ENCODE results near the gene VPS35L. TPM values are rescaled to one million over a fixed set of nuclear protein-coding genes. Genes with fewer than 3 reads are reported as not detected.

The VPS35L gene
- total and polyA plus RNA-seq, 12 donors: 15.0 to 35.1 (median 30.4) TPM

- intact Hi-C loops (cut with DNase I): loop anchor here in 1 of 10 donors (10.0 kb wide), 1 partner anchor 75 kb away; no protein-coding TSS in a partner anchor
Measured at GRCh38 chr16:19560078-19560477, 4.6 kb downstream of the VPS35L start.

GRCh38 chr16:19563377-19563776, 7.9 kb downstream of the VPS35L start:
- intact Hi-C loops (cut with DNase I): loop anchor here in 1 of 10 donors (10.0 kb wide), 1 partner anchor 71 kb away; no protein-coding TSS in a partner anchor
- no peak for TF ChIP-seq CTCF (IDR thresholded peaks at IDR 0.05)
- WGBS, 2 donors: 87 to 99% methylated on average over 4 of the region's 4 CpGs
- DNase-seq: no peak
- Histone ChIP-seq H3K36me3 (peaks cover 0 to 42% (median 9%) of the 10 kb centered on the region in 9 donors), H3K27me3 (no peaks in the 10 kb centered on the region), H3K9me3 (peaks cover 0 to 14% (median 0%) of the 10 kb centered on the region in 11 donors), H3K4me1 (peaks cover 0 to 4% (median 0%) of the 10 kb centered on the region in 9 donors), H3K27ac (no peak overlapping the region), H3K4me3 (no peak overlapping the region)
- no peak for ATAC-seq

More at GRCh38 chr16:19560078-19560477, 4.6 kb downstream of the VPS35L start:
- no peak overlapping the region for H3K4me3 ChIP-seq
- 91 to 94% methylated on average over 4 of the region's 4 CpGs for WGBS, 2 donors
- no peak for ATAC-seq
- H3K9me3 ChIP-seq: peaks cover 0 to 14% (median 0%) of the 10 kb centered on the region in 11 donors
- no peak for TF ChIP-seq CTCF (IDR thresholded peaks at IDR 0.05)
- DNase-seq: no peak
- H3K27ac ChIP-seq: no peak overlapping the region
- no peaks in the 10 kb centered on the region for H3K27me3 ChIP-seq
- peaks cover 0 to 15% (median 7%) of the 10 kb centered on the region in 9 donors for H3K4me1 ChIP-seq
- peaks cover 0 to 9% (median 0%) of the 10 kb centered on the region in 9 donors for H3K36me3 ChIP-seq

GRCh38 chr16:19566362-19566761, 10.9 kb downstream of the VPS35L start:
- Histone ChIP-seq H3K27me3 (no peaks in the 10 kb centered on the region), H3K4me1 (no peaks in the 10 kb centered on the region), H3K9me3 (peaks cover 0 to 14% (median 0%) of the 10 kb centered on the region in 11 donors), H3K36me3 (peaks cover 0 to 72% (median 20%) of the 10 kb centered on the region in 9 donors), H3K4me3 (no peak overlapping the region), H3K27ac (no peak overlapping the region)
- DNase-seq: no peak
- intact Hi-C loops (cut with DNase I): loop anchor here in 1 of 10 donors (10.0 kb wide), 1 partner anchor 68 kb away; no protein-coding TSS in a partner anchor
- TF ChIP-seq CTCF (IDR thresholded peaks at IDR 0.05): no peak
- WGBS, 2 donors: 98% methylated on average over 3 of the region's 3 CpGs
- ATAC-seq: no peak

- Histone ChIP-seq H3K27me3 (no peaks in the 10 kb centered on the region), H3K9me3 (peaks cover 0 to 14% (median 0%) of the 10 kb centered on the region in 11 donors), H3K27ac (no peak overlapping the region), H3K4me1 (no peaks in the 10 kb centered on the region), H3K4me3 (no peak overlapping the region), H3K36me3 (peaks cover 0 to 84% (median 28%) of the 10 kb centered on the region in 9 donors)
- no peak for ATAC-seq
- WGBS, 2 donors: 96 to 97% methylated on average over 8 of the region's 8 CpGs
- TF ChIP-seq CTCF (IDR thresholded peaks at IDR 0.05): no peak
- DNase-seq: no peak
- intact Hi-C loops (cut with DNase I): loop anchor here in 1 of 10 donors (10.0 kb wide), 1 partner anchor 67 kb away; no protein-coding TSS in a partner anchor
Measured at GRCh38 chr16:19567560-19567959, 12.1 kb downstream of the VPS35L start.

Data from heart right ventricle (tissue), 16 donors.